NOMO-1 treated with dmso at 0.1 percent for 144 hours (cell line): ENCODE data around the gene LMAN2L.
A peak's percentile ranks its signal among the peaks of the same experiment; 100 is the strongest.

Experiments used
- DNase-seq: peaks from one replicate; lab custom pipeline; 2025; ENCODE audit not compliant: unreplicated experiment; lab: John Stamatoyannopoulos, UW

The LMAN2L gene

GRCh38 chr2:96760036-96760985 lies 20.4 kb upstream of the LMAN2L start, which contains the start of gene CNNM4:
TSS of gene CNNM4 (plus strand) at chr2:96760902. CDS start at chr2:96761000, 98 bp downstream.
- peak; percentile 92 for DNase-seq

- no peak for DNase-seq
Observed at GRCh38 chr2:96759548-96759947, 19.7 kb upstream of the LMAN2L start.

GRCh38 chr2:96758987-96759386 lies 19.1 kb upstream of the LMAN2L start:
- DNase-seq = no peak

GRCh38 chr2:96757477-96757860 lies 17.6 kb upstream of the LMAN2L start:
- DNase-seq = no peak

GRCh38 chr2:96756788-96757476 lies 17.1 kb upstream of the LMAN2L start:
- DNase-seq = no peak

GRCh38 chr2:96754317-96754716 lies 14.5 kb upstream of the LMAN2L start:
- DNase-seq = no peak

- DNase-seq = no peak
Observed at GRCh38 chr2:96753661-96754282, 13.9 kb upstream of the LMAN2L start.

- DNase-seq = no peak
Observed at GRCh38 chr2:96751800-96752199, 11.9 kb upstream of the LMAN2L start.

- no peak for DNase-seq
Observed at GRCh38 chr2:96747061-96747617, 7.3 kb upstream of the LMAN2L start.

- DNase-seq = no peak
Observed at GRCh38 chr2:96739076-96739632, 710 bp downstream of the LMAN2L start.

GRCh38 chr2:96737831-96738230 lies 2.0 kb downstream of the LMAN2L start:
- DNase-seq = no peak

- no peak for DNase-seq
Observed at GRCh38 chr2:96737251-96737650, 2.6 kb downstream of the LMAN2L start.

- no peak for DNase-seq
Observed at GRCh38 chr2:96734880-96735583, 4.8 kb downstream of the LMAN2L start.

GRCh38 chr2:96733931-96734330 lies 5.9 kb downstream of the LMAN2L start:
- no peak for DNase-seq

GRCh38 chr2:96730212-96730611 lies 9.7 kb downstream of the LMAN2L start:
- DNase-seq = no peak

GRCh38 chr2:96729748-96730147 lies 10.1 kb downstream of the LMAN2L start:
- no peak for DNase-seq

GRCh38 chr2:96727431-96727830 lies 12.4 kb downstream of the LMAN2L start:
- no peak for DNase-seq

GRCh38 chr2:96726131-96726530 lies 13.7 kb downstream of the LMAN2L start:
- DNase-seq = no peak

GRCh38 chr2:96716388-96716787 lies 23.5 kb downstream of the LMAN2L start:
- no peak for DNase-seq

- DNase-seq = no peak
Observed at GRCh38 chr2:96715658-96716057, 24.2 kb downstream of the LMAN2L start.
